ENCODE data around the gene PLEKHA7.

PLEKHA7 gene

GRCh38 chr11:16801288-16801980 is 212.8 kb downstream of the PLEKHA7 start:
- no peak for DNase-seq

DNA sequence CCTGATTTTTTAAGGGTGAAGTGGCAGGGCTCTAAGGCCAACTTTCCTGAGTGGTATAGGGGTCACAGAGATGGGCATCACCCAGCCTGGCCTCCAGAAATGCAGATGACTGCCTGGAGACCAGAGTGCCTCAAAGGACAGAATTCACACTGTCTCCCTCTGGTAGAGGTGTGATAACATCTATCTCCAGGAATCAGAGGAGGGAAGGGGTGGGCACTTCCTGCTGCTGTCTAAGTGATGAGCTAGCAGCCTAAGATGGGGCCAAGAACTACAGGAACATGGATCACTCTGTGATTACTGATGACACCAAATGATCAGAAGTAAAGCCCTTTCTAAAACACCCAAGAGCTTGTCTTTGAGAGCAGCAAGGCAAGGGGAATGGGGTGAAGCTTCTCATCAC is 213.8 kb downstream of the PLEKHA7 start:
- DNase-seq, result no peak

- no peak for DNase-seq
Measured at GRCh38 chr11:16799890-16800289, 214.3 kb downstream of the PLEKHA7 start.

DNA sequence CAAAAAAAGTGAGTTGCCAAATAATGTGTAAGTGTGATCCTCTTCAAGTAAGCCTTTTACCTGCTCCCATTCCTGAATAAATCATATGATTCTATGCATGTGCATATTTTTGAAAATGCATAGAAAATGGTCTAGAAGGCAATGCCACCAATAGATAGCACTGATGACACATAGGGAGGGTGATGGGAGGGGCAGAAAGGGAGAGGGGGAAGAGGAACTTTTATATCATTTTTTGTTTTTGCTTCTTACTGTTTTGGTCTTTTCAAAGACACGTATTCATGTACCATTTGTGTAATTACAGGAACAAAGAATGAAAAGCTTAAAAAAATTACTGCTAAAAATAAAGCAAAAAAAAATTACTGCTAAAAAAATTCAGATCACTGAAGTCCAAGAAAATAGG is 215.0 kb downstream of the PLEKHA7 start:
- no peak for DNase-seq

GRCh38 chr11:16797776-16798175 is 216.4 kb downstream of the PLEKHA7 start:
- no peak for DNase-seq

DNA sequence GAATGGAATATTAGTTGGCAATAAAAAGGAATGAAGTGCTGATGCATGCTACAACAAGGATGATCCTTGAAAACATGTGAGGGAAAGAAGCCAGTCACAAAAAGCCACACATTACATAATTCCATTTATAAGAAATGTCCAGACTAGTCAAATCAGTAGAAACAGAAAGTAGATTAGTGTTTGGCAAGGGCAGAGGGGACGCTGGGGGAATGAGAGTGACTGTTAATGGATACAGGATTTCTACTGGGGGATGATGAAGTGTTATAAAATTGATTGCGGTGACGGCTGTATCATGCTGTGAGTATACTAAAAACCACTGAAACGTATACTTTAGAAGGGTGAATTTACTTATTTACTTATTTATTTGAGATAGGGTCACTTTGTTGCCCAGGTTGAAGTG is 217.9 kb downstream of the PLEKHA7 start:
- no peak for DNase-seq

DNA sequence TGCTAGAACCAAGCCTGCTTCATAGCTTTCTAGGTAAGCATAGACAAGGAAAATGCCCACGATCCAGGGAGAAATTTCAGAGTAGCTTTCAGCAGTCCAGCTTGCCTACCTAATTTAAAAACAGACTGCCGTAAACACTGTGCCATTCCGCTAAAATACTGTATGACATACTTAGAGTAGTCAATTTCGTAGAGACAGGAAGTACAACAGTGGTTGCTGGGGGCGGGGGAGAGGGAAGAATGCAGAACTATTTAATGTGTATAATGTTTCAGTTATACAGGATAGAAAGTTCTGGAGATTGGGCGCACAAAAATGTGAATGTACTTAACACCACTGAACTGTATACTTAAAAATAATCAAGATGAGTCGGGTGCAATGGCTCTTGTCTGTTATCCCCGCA is 219.1 kb downstream of the PLEKHA7 start:
- DNase-seq, result no peak

DNA sequence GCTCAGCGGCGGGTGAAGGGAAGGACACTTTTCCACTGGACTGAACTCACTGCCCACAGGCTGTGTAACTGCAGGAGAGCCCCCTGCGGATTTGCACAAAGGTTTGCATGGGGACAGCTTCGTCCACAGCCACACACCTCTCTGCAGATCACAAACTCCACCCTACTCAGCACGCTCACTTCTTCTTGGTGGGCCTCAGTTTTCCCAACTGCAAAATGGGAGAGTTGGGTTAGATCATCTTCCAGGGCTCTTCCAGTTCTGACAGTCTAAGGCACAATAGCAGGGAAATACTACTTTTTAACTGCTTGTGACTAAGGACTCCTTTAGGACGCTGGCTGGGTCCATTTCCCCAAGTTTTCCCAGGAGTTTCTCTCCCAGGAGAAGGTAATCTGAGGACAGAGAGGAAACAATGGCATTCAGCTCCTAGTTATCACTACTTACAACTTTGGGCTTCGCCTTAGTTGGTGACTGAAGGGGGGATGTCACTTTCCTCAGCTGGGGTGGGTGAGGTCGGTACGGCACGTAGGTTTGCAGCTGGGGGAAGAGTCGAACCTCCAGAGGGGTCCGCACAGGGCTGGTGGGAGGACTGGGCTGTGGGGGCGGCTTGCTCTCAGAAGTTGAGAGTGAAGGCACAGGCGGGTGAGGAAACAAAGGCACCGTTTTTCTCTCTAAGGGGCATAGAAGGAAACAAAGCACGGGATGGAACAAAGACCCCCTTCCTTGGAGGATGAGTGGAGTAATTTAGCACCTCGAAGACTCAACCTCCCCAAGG is 220.0 kb downstream of the PLEKHA7 start:
- DNase-seq, result no peak

DNA sequence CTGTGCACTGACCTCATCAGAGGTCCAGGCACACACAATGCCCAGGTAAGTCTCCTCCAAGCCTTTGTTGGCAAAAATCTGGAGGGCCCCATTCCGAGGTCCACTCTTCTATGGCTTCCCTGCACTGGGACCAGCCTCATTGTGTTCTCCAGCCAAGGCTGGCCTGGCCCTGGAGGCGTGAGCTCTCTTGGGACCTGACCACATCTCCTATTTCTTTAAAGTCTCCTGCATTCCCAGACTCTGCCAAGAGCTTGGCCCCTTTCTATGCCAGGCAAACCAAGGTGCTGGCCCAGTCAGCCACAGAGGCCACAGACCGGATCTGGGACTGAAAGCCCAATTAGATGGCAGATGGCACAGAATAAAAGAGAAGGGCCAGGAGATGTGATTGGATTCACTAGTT is 220.7 kb downstream of the PLEKHA7 start:
- DNase-seq, result no peak

DNA sequence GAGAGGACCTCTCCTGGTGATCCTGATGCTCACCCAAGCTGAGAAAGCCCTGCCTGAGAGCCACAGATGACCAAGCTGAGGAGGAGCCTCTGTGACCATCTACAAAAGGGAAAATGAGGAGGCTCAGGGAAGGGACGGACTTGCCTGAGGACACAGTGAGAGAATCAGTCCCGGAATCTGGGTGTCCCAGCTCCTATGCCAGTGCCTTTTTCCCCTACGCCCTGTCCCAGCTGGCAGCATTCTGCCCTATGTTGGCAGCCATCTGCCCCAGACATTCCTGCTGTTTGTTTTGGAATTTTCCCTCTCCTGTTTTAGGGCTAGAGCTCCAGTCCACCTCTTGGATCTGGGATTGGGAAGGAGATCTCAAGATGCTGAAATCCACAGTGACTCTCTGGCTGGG is 221.2 kb downstream of the PLEKHA7 start:
- DNase-seq, result no peak

DNA sequence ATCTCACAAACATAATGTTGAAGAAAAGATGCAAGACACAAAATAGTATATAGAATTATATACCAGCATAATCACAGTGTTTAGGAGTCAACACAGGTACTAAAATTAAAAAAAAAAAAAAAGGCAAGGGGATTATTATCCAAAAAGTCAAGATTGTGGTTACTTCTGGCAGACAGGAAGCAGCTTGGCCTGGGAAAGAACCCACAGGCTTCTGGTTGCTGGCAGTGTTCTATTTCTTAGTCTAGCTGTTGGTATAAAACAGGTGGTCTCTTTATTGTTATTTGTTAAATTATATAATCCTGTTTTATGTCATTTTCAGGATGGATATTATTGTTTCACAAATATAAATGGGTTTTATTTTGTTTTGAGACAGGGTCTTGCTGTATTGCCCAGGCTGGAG is 221.8 kb downstream of the PLEKHA7 start:
- no peak for DNase-seq

DNA sequence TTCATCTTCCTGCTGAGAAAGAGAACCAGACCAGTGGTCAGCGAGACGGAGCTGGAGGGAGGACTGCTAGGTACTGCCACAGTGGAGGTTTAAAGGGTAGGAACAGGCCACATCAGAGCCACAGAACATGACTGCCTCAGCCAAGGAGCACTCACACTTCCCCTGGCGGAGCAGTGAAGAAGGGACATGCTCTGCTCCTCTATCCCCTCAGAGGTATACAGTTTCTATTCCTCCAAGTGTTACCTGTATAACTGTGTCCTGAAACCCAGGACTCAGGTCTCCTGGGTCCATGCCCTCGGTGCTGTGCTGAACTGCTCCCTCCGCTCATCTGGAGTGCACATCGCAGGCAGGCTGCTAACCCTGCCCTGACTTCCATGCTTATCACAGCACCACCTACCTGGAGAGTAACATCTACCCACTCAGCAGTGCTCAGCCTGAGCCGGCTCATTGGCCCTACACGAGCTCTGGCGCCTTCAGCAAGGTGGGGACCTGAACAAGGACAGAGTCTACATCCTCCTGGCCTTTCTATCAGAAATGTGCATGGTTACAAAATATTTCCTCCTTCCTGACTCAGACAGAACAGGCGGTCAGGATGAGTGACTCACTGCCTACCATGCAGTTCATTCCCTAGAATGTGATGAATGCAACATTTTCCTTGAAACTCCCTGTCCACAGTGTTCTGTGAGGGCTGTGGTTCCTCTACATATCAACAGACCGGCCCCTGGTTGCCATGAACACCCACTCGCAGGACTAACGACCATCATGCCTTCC is 222.8 kb downstream of the PLEKHA7 start:
- DNase-seq, result no peak

GRCh38 chr11:16790486-16791190 is 223.6 kb downstream of the PLEKHA7 start:
- no peak for DNase-seq

- no peak for DNase-seq
Measured at GRCh38 chr11:16789560-16790485, 224.4 kb downstream of the PLEKHA7 start.

GRCh38 chr11:16789063-16789420 is 225.2 kb downstream of the PLEKHA7 start:
- DNase-seq, result no peak

GRCh38 chr11:16788141-16789062 is 225.8 kb downstream of the PLEKHA7 start:
- DNase-seq, result peak; percentile 70 to 72

DNA sequence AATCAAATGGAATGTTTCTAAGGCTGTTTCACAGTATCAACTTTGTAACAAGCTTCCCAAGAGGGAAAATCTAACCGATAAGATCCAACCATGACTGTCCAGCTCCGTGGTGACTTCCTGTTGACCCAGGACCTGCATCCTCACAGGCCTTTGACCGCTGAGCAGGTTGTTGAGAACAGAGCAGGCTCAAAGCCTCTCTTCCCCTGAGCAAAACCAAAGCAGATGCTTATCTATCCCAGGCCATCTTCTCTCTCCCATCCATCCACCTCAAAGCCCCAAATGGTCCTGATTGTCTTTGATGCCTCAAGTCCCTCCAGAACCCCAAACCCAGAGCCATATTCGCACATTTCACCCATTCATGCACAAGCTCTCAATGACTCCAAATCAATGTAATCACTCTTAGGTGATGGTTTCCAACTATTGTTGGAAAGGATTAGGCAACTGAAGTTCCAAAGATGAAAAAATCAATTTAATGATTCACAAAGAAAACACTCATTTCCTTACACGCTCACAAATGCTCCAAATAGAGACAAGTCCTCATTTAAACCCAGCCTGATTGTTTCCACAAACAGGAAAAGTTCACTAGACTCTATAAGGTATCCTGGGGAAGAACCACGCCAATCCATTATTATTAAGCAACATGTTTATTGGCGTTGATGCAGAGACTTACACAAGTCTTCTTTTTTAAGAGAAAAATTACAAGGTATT is 227.0 kb downstream of the PLEKHA7 start:
- no peak for DNase-seq

DNA sequence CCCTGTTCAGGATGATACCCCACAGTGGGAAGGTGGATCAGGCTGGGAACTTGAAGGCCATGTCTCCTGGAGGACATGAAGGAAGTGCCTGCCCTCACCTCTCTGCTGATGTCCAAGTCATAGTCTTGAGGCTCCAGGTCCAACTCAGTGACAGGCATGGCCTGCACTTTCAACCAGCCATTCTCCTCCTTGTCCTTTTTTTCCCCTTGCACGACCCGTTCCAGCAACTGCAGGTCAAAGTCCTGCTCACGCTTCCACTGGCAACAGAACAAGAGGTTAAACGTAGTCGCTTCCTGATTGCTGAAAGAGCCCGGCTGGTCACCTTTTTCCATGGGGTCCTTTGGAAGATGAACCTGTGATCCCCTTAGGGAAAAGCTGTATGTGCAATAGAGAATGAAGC is 228.1 kb downstream of the PLEKHA7 start:
- DNase-seq, result no peak

- DNase-seq, result peak; percentile 66 to 74
Measured at GRCh38 chr11:16785520-16786128, 228.6 kb downstream of the PLEKHA7 start.

GRCh38 chr11:16784666-16785065 is 229.5 kb downstream of the PLEKHA7 start:
- no peak for DNase-seq
